ENCODE measurements around the gene HIPK1.
A peak's percentile ranks its signal among the peaks of the same experiment; 100 is the strongest.
"Not testable (repeated sequence)": the region's sequence is repeated elsewhere in the genome, so short reads cannot be mapped to it uniquely, and the experiment has no call there.

The HIPK1 gene

GRCh38 chr1:113945329-113945728 is 16.2 kb downstream of the HIPK1 start:
- no peak for DNase-seq

- no peak for DNase-seq
Measured at GRCh38 chr1:113946112-113946511, 17.0 kb downstream of the HIPK1 start.

GRCh38 chr1:113946678-113947387 is 17.7 kb downstream of the HIPK1 start:
- DNase-seq = peak; percentile 70 to 88

GRCh38 chr1:113947388-113948107 is 18.4 kb downstream of the HIPK1 start:
- DNase-seq = no peak

DNA sequence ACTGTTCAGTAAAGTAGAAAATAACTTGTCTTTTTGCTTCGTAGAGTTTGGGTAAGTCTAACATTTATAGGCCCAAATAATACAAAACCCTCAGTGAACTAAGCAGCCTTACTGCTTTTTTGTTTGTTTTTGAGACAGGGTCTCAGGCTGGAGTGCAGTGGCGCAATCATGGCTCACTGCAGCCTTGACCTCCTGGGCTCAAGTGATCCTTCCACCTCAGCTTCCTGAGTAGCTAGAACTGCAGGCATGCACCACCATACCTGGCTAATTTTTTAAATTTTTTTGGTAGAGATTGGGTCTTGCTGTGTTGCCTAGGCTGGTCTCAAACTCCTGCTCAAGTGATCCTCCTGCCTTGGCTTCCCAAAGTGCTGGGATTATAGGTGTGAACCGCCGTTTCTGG is 19.0 kb downstream of the HIPK1 start:
- not testable (repeated sequence) for DNase-seq

DNA sequence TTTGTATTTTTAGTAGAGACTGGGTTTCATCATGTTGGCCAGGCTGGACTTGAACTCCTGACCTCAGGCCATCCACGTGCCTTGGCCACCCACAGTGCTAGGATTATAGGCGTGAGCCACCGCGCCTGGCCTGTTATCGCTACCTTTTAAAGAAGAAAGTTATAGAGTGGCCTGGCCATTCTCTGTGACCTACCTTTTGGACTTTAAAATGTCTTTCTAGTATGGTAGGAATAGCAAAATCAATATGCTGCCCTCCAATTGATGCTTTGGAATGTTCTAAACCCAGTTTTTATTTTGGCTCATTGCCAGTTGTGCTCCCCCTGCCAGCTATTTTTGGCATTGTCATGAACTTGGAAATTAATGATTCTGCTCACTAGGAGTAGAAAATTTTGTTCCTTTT is 19.9 kb downstream of the HIPK1 start:
- peak in 1 of 2 experiments; percentile 5 for DNase-seq

GRCh38 chr1:113950908-113951307 is 21.8 kb downstream of the HIPK1 start:
- no peak for DNase-seq

GRCh38 chr1:113951719-113952118 is 22.6 kb downstream of the HIPK1 start:
- no peak for DNase-seq

DNA sequence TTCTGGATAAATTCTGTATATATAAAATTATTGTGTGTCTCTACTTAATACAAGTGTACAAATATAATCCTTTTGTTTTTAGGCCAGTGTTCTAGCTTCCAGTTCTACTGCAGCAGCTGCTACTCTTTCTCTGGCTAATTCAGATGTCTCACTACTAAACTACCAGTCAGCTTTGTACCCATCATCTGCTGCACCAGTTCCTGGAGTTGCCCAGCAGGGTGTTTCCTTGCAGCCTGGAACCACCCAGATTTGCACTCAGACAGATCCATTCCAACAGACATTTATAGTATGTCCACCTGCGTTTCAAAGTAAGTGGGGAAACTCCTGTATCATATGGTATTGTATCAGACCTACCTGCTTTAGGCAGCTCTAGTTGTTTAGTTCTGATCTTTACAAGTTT is 28.9 kb downstream of the HIPK1 start:
- no peak for DNase-seq

GRCh38 chr1:113958691-113959090 is 29.6 kb downstream of the HIPK1 start:
- no peak for DNase-seq

DNA sequence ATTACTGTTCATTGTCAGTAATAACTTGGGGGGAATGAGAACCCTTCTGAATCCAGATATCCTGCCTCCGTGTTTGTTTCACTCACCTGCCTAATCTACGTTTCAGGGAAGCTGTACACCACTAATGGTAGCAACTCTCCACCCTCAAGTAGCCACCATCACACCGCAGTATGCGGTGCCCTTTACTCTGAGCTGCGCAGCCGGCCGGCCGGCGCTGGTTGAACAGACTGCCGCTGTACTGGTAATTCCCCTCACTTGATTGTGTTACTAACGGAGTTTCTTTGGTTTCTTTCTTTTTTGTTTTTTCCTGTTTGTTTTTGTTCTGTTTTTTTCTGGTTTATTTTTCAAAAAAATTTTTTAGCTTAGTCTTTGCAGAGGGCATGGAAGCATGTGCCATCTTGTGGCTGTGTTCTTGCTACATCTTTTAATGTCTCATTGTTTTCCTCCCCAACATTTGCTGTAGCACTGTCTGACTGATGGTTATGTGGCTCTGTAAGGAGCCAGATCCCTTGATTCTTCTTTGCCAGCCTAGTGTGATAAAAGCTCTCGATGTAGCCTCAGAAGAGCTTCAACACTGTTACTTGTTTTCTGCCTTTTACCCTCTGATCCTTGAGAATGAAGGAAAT is 34.3 kb downstream of the HIPK1 start:
- no peak for DNase-seq

DNA sequence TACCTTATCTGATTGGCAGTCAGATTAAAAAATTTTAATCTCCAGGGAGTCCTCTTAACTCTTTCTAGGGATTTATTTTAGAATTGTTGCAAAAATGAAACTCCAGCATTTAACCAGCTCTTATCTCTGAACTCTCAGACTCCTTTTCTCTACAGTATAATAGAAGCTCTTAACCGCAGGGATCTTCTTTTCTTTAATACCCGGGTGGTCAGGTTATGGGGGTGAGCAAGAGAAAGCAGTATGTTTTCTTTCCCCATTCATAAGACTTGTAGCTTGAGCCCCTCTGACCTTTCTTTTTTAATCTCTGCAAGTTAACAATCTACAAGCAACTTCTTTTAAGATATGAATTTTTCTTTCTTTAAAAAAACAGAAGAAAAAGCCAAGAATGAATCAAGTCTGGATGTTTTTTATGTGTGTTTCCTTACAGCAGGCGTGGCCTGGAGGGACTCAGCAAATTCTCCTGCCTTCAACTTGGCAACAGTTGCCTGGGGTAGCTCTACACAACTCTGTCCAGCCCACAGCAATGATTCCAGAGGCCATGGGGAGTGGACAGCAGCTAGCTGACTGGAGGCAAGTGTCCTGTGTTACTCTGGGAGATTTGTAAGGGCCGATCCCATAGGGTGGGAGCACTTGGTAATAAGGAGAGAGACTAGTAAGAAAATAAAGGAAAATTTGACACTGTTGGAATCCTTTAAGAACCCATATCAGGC is 36.7 kb downstream of the HIPK1 start:
- no peak for DNase-seq

DNA sequence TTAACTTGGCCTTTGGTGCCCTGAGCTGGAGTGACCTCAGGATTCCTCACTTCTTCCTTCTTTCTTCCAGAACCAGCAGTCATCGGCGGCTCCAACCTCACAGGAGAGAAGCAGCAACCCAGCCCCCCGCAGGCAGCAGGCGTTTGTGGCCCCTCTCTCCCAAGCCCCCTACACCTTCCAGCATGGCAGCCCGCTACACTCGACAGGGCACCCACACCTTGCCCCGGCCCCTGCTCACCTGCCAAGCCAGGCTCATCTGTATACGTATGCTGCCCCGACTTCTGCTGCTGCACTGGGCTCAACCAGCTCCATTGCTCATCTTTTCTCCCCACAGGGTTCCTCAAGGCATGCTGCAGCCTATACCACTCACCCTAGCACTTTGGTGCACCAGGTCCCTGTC is 43.8 kb downstream of the HIPK1 start:
- DNase-seq = no peak

- DNase-seq = no peak
Measured at GRCh38 chr1:113975211-113975895, 46.2 kb downstream of the HIPK1 start.

GRCh38 chr1:113976609-113977278 is 47.6 kb downstream of the HIPK1 start:
- DNase-seq = peak in 1 of 2 experiments; percentile 37

- DNase-seq = no peak
Measured at GRCh38 chr1:113977906-113978305, 48.8 kb downstream of the HIPK1 start.

DNA sequence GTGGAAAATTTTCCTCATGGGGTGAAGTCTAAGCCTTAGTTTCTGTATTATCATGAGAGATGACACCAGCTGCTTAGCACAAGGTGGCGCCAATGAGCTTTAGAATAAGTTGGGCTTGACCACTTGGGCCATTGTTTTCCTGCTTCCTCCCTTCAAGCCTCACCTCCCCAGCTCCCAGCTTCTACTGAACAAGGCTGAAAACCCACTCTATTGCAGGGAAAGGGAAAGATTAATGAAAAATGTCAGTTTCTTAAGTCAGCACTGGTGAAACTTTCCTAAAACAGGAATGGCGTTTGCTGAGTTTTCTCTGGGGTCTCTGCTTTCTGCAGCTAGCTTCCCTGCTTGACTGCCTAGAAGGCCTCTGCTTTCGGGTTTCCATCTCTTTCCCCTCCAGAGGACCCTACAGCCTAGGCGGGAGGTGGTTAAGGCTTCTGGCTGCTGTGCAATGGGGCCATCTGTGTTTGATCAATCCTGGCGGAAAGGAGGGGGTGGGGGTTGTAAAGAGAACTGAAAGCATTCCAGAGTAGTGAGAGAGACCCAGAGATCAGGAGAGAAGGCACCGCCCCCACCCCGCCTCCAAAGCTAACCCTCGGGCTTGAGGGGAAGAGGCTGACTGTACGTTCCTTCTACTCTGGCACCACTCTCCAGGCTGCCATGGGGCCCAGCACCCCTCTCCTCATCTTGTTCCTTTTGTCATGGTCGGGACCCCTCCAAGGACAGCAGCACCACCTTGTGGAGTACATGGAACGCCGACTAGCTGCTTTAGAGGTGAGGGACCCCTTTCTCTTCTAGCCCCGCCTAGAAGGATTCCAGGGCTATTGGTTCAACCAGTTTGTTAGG is 50.0 kb downstream of the HIPK1 start, which contains the start of gene OLFML3:
OLFML3 (plus strand) TSS at position 612 of the 840 bp plus-strand sequence; CDS start at position 655, 43 bp downstream.
- peak; percentile 79 to 84 for DNase-seq

GRCh38 chr1:113980110-113980509 is 51.0 kb downstream of the HIPK1 start:
- DNase-seq = peak; percentile 17 to 60

DNA sequence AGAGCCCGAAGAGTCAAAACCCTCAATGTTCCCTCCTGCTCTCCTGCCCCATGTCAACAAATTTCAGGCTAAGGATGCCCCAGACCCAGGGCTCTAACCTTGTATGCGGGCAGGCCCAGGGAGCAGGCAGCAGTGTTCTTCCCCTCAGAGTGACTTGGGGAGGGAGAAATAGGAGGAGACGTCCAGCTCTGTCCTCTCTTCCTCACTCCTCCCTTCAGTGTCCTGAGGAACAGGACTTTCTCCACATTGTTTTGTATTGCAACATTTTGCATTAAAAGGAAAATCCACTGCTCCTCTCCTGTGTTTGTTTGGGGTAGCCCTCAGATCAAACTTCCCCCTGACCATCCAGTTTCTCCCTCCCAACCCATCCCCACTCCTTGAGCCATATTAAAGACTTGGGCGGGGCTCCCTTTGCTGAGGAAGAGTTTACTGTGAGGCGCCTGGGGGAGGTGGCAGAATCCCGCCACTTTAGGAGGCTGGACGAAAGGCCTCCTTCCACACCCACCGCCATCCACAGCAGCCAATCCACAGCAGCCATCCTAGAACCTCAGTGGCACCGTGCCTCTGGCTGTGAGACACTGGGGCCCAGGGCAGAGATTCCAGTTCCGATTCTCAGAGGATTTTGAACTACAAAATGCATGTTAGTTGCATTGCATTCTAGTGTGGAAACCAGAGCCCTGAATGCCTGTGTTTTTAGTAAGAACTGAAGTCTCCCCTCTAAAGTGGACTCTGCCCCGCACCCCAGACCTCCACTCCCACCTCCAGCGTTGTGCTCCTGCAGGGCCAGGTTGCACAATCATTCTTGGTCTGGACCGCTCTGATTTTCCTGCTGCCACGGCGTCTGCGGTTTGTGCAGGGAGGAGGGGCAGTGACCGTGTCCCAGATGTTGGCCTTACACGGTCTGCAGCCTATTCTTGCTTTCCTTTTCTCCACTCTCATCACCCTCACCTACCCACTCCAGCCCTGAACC is 53.1 kb downstream of the HIPK1 start:
- DNase-seq = no peak

DNA sequence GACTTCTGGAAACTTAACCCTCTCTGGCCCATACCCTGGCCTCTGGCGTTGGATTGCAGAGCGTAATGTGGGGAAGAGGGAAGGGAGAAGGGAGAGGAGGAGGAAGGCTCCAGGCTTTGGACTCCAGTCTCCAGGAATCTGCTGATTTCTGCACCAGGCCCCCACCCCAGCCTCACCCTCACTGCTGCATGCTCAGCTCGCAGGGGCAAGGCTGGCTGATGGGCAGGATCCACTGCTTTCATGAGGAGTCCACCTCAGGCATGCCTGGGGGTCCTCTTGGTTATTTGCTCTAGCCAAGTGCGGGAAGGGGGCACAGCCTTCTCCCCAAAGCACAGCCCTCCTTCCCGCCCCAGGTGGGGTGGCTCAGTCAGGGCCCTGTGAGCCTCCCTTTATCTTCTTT is 53.8 kb downstream of the HIPK1 start:
- no peak for DNase-seq

All from NCI-H524 (cell line).